BJ (cell line): ENCODE results near the gene HERC2. TPM values are rescaled to one million over a fixed set of nuclear protein-coding genes. Genes with fewer than 3 reads are reported as not detected.
"Not testable (repeated sequence)": the region's sequence is repeated elsewhere in the genome, so short reads cannot be mapped to it uniquely, and the experiment has no call there.

Source experiments
- CTCF ChIA-PET: fragments of 350-600 bp; formaldehyde crosslinking; extraction: SDS; loops from one replicate; lab custom pipeline; 2021; ENCODE audit warnings: antibody characterized with exemption, inconsistent platforms; lab: Yijun Ruan, JAX
- POLR2A ChIA-PET: fragments of 300-600 bp; sonication (Branson Sonifier 250); formaldehyde crosslinking; extraction: SDS; loops from one replicate; lab custom pipeline; 2021; ENCODE audit warnings: antibody characterized with exemption; lab: Charles Lee
- DNase-seq: peaks from one replicate; pipeline ENCODE4 v3.0.0-alpha.2; 2011; ENCODE audit warnings: low read depth
- H3K27me3 ChIP-seq: 2 replicates; pipeline ENCODE4 v1.6.0; 2011; ENCODE audit warnings: low read length; ENCODE audit not compliant: control insufficient read depth, insufficient read depth
- H3K36me3 ChIP-seq: 2 replicates; pipeline ENCODE4 v1.5.1; 2011; ENCODE audit warnings: low read length; ENCODE audit not compliant: control insufficient read depth, insufficient read depth
- H3K4me3 ChIP-seq: 2 replicates; pipeline ENCODE4 v1.5.1; 2011; ENCODE audit warnings: low read depth, mild to moderate bottlenecking, control low read depth, low read length
- CTCF ChIP-seq: IDR thresholded peaks from 2 replicates; pipeline ENCODE4 v1.5.1; 2011; ENCODE audit warnings: low read depth, mild to moderate bottlenecking, control low read depth, inconsistent platforms, low read length, moderate library complexity; ENCODE audit not compliant: insufficient read depth
- polyA plus RNA-seq: library from polyadenylated mRNA; depleted of rRNA; stranded (reverse); fragments of >200 nt; gene quantifications from 2 replicates; pipeline ENCODE4 v1.2.3, GENCODE V29; 2011

Gene HERC2
- polyA plus RNA-seq, 1 experiment: 13.1 TPM

GRCh38 chr15:28153492-28154119, 168.4 kb downstream of the HERC2 start:
- ChIA-PET CTCF (interaction anchor here (1.0 to 1.7 kb wide), 2 partner anchors 9 to 28 kb away, joined by 3 to 5 read pairs; no protein-coding TSS in a partner anchor), POLR2A (no interaction called here)
- no peak for TF ChIP-seq CTCF
- no peaks in the 10 kb centered on the region for H3K27me3 ChIP-seq
- H3K4me3 ChIP-seq: no peak overlapping the region
- DNase-seq: no peak
- H3K36me3 ChIP-seq: no peaks in the 10 kb centered on the region

- H3K36me3 ChIP-seq, H3K27me3 ChIP-seq, H3K4me3 ChIP-seq, POLR2A ChIA-PET, DNase-seq, CTCF ChIA-PET: not testable (repeated sequence)
Measured at GRCh38 chr15:28152538-28152923, 169.4 kb downstream of the HERC2 start.

- CTCF ChIA-PET: interaction anchor here (0.9 kb wide), 1 partner anchor 25 kb away, joined by 3 read pairs; no protein-coding TSS in a partner anchor
- not testable (repeated sequence) for DNase-seq
Measured at GRCh38 chr15:28151864-28152537, 170.0 kb downstream of the HERC2 start.

GRCh38 chr15:28147801-28148200, 174.2 kb downstream of the HERC2 start:
- Histone ChIP-seq H3K4me3 (no peak overlapping the region), H3K27me3 (no peaks in the 10 kb centered on the region), H3K36me3 (peaks cover 8% of the 10 kb centered on the region)
- no peak for DNase-seq
- ChIA-PET CTCF (interaction anchor here (1.0 to 1.4 kb wide), 2 partner anchors 13 to 22 kb away, joined by 3 to 4 read pairs; no protein-coding TSS in a partner anchor), POLR2A (no interaction called here)
- no peak for TF ChIP-seq CTCF

More at GRCh38 chr15:28151864-28152537, 170.0 kb downstream of the HERC2 start:
- H3K36me3 ChIP-seq, POLR2A ChIA-PET, H3K27me3 ChIP-seq, H3K4me3 ChIP-seq: not testable (repeated sequence)

GRCh38 chr15:28145419-28145818, 176.6 kb downstream of the HERC2 start:
- H3K27me3 ChIP-seq, POLR2A ChIA-PET, H3K36me3 ChIP-seq, H3K4me3 ChIP-seq, DNase-seq: not testable (repeated sequence)
- CTCF ChIA-PET: interaction anchor here (1.2 to 2.8 kb wide), 2 partner anchors 19 to 34 kb away, joined by 3 to 10 read pairs; no protein-coding TSS in a partner anchor

GRCh38 chr15:28140062-28140461, 181.9 kb downstream of the HERC2 start:
- H3K27me3 ChIP-seq: no peaks in the 10 kb centered on the region

GRCh38 chr15:28137408-28138039, 184.5 kb downstream of the HERC2 start:
- H3K4me3 ChIP-seq, DNase-seq, POLR2A ChIA-PET, CTCF ChIA-PET, H3K27me3 ChIP-seq, H3K36me3 ChIP-seq: not testable (repeated sequence)

More at GRCh38 chr15:28140062-28140461, 181.9 kb downstream of the HERC2 start:
- Histone ChIP-seq H3K36me3 (peaks cover 5% of the 10 kb centered on the region; the same call in 1 of the 2 replicates), H3K4me3 (no peak overlapping the region)
- POLR2A ChIA-PET: no interaction called here
- no peak for DNase-seq
- CTCF ChIA-PET: interaction anchor here (0.6 to 3.0 kb wide), 2 partner anchors 14 to 39 kb away, joined by 3 to 18 read pairs; no protein-coding TSS in a partner anchor
- TF ChIP-seq CTCF: no peak

- H3K36me3 ChIP-seq, H3K4me3 ChIP-seq, DNase-seq, H3K27me3 ChIP-seq, POLR2A ChIA-PET: not testable (repeated sequence)
- CTCF ChIA-PET: interaction anchor here (2.0 kb wide), 1 partner anchor 12 kb away, joined by 5 read pairs; no protein-coding TSS in a partner anchor
Measured at GRCh38 chr15:28136236-28136904, 185.6 kb downstream of the HERC2 start.
